Measurements from ENCODE around the gene KCNMB2.

The KCNMB2 gene

DNA sequence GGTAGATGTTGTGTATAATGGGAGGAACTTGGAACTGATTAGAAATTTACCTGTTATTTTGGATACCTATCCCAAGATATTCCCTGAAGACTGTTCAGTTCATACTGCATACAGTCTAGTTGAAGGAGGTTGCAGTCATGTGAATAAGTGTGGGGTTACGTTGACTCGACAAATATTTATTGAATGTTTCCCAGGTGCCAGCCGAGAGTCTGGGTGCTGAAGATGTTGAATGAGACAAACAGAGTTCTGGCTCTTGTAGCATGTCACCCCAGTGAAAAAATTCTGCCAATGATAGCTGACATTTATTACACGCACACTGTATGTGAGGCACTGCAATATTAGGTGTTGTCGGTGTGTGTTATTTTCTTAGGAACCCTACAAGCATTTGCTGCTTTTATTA lies 176.0 kb downstream of the KCNMB2 start:
- TF ChIP-seq, protein P1, sequence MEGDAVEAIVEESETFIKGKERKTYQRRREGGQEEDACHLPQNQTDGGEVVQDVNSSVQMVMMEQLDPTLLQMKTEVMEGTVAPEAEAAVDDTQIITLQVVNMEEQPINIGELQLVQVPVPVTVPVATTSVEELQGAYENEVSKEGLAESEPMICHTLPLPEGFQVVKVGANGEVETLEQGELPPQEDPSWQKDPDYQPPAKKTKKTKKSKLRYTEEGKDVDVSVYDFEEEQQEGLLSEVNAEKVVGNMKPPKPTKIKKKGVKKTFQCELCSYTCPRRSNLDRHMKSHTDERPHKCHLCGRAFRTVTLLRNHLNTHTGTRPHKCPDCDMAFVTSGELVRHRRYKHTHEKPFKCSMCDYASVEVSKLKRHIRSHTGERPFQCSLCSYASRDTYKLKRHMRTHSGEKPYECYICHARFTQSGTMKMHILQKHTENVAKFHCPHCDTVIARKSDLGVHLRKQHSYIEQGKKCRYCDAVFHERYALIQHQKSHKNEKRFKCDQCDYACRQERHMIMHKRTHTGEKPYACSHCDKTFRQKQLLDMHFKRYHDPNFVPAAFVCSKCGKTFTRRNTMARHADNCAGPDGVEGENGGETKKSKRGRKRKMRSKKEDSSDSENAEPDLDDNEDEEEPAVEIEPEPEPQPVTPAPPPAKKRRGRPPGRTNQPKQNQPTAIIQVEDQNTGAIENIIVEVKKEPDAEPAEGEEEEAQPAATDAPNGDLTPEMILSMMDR (IDR thresholded peaks at IDR 0.05; ENCODE audit: control insufficient read depth, extremely low read depth, insufficient read depth) = no peak
- no peak overlapping the region for H3K4me3 ChIP-seq (ENCODE audit: low read depth, low read length)
- DNase-seq (ENCODE audit: low read depth) = no peak

DNA sequence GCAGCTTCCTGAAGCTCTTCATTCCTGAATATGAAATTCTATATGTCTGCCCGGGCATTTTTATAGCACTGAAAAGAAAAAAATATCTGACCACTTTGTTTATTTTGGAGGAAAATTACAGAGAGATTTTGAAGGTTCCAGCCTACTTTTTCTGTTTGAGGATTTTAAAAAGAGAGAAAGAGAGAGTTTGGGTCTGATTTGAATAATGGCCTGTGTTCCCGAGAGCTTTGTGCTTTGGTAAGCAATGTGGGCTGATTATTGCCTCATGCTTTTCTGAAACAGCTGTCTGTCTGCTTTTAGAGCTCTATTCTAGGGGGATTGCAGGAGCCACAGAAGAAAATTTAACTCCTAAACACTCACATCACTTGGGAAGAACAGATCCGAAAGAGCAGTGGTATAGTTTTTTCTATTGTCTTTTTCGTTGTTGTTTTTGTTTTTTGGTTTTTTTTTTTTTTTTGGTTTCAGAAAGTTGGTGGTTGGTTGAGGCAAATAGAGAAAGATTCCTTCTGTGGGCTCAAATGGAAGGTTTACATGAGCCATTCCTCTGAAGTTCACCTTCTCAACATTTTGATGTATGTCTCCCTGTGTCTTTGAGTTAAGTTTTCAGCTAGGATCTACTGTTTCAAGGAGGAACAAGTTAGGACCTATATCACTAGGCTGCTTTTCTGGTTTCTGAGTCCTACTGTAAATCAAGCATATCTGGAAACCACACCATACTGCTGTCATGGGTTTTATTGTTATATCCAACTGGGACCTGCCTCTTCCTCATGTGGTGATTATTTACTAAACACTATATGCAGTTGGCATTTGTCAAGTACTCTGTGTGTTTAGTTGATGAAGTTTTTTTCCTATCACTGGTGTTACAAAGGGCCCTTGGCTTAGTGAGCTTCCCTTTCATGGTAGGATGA lies 178.9 kb downstream of the KCNMB2 start:
- peak; percentile 31 for DNase-seq (ENCODE audit: low read depth)
- no peak overlapping the region for H3K4me3 ChIP-seq (ENCODE audit: low read depth, low read length)
- TF ChIP-seq, protein P1 (IDR thresholded peaks at IDR 0.05; ENCODE audit: control insufficient read depth, extremely low read depth, insufficient read depth) = no peak

DNA sequence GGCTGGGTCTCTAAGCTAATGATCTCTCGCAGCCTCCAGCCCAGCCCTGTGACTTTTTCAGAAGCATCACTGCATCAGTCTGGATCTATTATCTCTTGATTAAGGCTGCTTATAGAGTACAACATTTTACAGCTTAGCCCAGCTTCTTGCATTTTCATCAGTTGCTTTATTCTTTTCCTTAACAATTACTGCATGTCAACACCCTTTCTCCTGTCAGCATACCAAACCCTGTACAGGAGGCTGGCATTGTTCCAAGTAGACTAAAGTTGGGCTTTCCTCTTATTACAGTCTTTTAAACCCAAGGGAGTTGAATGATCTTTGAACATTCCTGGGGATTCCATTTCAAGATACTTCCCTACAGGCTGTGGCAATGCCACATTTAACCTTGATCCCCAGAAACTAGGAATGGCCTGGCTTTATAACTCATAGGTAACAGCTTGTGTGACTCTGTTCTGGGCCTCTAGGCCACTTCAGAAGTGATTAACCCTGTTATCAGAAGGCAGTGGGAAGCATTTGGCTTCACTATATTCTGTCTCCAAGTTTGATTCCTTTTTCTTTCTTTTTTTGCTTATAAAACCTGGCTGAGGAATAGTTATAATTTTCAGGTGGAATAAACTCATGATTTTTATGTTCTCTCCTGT lies 182.9 kb downstream of the KCNMB2 start:
- TF ChIP-seq, protein P1 (IDR thresholded peaks at IDR 0.05; ENCODE audit: control insufficient read depth, extremely low read depth, insufficient read depth) = no peak

DNA sequence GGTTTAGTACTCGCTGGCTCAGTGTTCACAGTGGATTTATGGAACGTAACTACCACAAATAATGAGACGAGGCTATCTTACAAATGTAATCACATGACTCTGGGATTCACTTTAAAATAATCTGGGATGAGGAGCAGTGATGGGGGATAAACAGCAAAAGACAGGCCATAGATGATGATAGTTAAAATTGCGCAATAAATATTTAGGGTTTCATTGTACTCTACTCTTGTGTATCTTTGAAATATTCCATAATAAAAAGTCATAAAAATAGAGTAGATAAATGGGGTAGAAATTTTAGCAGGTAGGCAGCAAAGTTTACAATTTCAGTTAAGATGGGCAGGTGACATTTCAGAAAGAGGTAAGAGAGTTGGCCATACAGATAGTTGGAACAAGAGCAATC lies 196.6 kb downstream of the KCNMB2 start:
- no peak for DNase-seq (ENCODE audit: low read depth)
- no peak overlapping the region for H3K4me3 ChIP-seq (ENCODE audit: low read depth, low read length)
- TF ChIP-seq, protein P1 (IDR thresholded peaks at IDR 0.05; ENCODE audit: control insufficient read depth, extremely low read depth, insufficient read depth) = no peak

More for the DNA sequence above, 182.9 kb downstream of the KCNMB2 start:
- no peak overlapping the region for H3K4me3 ChIP-seq (ENCODE audit: low read depth, low read length)
- DNase-seq (ENCODE audit: low read depth) = no peak

DNA sequence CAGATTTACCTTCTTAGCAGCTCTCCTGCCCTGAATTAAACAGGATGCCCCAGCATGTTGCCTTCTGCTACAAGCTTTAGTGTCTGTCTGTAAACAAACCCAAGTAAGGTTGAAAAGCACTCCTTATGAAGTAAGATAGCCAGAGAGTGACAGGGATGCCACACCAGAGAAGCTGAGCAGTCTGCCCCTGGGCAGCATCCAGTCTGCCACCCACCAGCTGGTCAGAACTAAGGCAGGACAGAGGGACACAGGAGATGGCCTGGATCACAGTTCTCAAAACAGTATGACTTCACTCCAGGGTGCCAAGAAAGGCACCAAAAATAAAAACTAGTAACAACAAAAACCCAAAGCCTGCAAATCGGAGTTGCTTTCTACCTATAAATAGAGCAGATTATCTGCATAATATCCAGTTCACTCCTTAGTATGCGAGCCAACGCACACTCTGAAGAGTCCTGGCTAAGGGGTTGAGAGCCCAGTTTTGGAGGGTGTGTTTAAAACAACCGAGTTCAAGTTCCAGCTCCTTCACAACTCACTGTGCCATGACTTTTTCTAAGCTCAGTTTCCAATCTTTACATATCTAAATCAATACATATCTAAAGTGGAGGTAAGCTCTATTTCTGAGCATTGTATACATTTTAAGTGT lies 198.9 kb downstream of the KCNMB2 start:
- DNase-seq (ENCODE audit: low read depth) = no peak
- no peak overlapping the region for H3K4me3 ChIP-seq (ENCODE audit: low read depth, low read length)
- TF ChIP-seq, protein P1 (IDR thresholded peaks at IDR 0.05; ENCODE audit: control insufficient read depth, extremely low read depth, insufficient read depth) = no peak

DNA sequence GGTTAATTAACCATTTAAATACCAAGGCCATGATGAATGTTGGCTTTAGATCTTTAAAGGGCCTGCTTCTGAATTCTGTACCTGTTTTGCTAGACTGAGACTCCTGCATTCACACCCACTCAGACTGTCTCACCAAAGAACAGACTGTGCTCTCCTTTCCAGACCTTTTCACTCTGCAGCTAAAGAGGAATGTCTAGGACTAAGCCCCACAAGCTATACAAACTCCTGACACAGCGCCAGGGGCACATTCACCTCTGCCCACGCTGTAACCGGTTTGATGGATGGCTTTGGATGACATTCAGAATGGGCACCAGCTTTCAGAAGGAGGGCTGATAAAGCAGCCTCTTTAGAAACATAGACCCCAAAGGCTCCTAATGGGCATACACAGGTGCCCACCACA lies 200.1 kb downstream of the KCNMB2 start:
- no peak for DNase-seq (ENCODE audit: low read depth)
- no peak overlapping the region for H3K4me3 ChIP-seq (ENCODE audit: low read depth, low read length)
- TF ChIP-seq, protein P1 (IDR thresholded peaks at IDR 0.05; ENCODE audit: control insufficient read depth, extremely low read depth, insufficient read depth) = no peak
